RWPE2 (cell line): Measurements from ENCODE around the gene CLEC1B.

Experiments
- ATAC-seq: fragments of 200-7000 bp; cut with Tn5 transposase; 3 replicates; pipeline ENCODE4 v1.9.1; 2021; ENCODE audit warnings: low read depth
- DNase-seq: peaks from one replicate; pipeline ENCODE4 v3.0.0-alpha.2; 2020; ENCODE audit warnings: low spot score
- H3K27ac ChIP-seq: fragments of 450-650 bp; 2 replicates; pipeline ENCODE4 v1.5.1; 2017; ENCODE audit warnings: mild to moderate bottlenecking; ENCODE audit not compliant: poor library complexity, severe bottlenecking
- H3K27me3 ChIP-seq: fragments of 250-450 bp; sonication (Bioruptor Pico); 2 replicates; pipeline ENCODE4 v1.5.1; 2021; ENCODE audit warnings: mild to moderate bottlenecking, moderate library complexity; ENCODE audit not compliant: insufficient read depth, poor library complexity, severe bottlenecking
- H3K36me3 ChIP-seq: fragments of 250-450 bp; sonication (Bioruptor Pico); 2 replicates; pipeline ENCODE4 v1.5.1; 2020; ENCODE audit warnings: low read depth, mild to moderate bottlenecking, moderate library complexity
- H3K4me1 ChIP-seq: fragments of 250-450 bp; sonication (Bioruptor Pico); 2 replicates; pipeline ENCODE4 v1.5.1; 2021; ENCODE audit warnings: mild to moderate bottlenecking, moderate library complexity; ENCODE audit not compliant: insufficient read depth, poor library complexity, severe bottlenecking
- H3K4me3 ChIP-seq: fragments of 250-450 bp; sonication (Bioruptor Pico); 2 replicates; pipeline ENCODE4 v1.5.1; 2021; ENCODE audit warnings: mild to moderate bottlenecking, moderate library complexity; ENCODE audit not compliant: severe bottlenecking
- H3K9me3 ChIP-seq: fragments of 250-450 bp; sonication (Bioruptor Pico); 2 replicates; pipeline ENCODE4 v1.5.1; 2021; ENCODE audit warnings: mild to moderate bottlenecking, moderate library complexity; ENCODE audit not compliant: severe bottlenecking
- TF ChIP-seq, protein P1 (sequence below): fragments of 450-650 bp; IDR thresholded peaks from one replicate; pipeline ENCODE4 v1.5.1; 2017; ENCODE audit warnings: mild to moderate bottlenecking, moderate library complexity; ENCODE audit not compliant: poor library complexity, severe bottlenecking

CLEC1B gene

DNA sequence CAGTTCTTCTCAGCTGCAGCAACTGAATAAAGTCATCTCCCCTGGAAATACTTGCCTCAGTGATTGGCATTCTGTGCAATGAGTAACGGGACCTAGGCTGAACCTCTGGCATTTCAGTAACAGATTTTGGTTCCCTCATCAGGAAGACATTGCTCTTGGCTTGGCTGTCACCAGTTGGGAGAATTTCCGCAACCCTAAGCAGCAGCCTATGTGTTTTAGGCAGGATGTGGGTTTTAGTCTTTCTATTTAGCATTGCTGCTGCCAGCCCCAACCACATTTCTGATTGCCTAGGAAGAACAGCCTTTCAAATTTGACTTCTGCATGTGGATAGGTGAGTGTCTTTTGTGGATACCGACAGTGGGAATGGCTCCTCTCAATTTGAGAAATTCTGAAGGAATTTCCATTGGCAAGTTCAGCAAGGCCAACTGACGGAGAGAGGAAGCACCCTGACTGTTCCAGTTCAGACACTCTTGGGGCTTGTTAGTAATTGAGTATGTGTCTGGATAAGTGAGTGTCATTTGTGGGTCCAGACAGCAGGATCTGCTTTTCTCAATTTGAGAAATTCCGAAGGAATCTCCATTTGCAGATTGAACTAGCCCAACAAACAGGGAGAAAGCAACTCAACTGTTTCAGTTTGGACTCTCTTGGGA is 47.8 kb downstream of the CLEC1B start:
- no peaks in the 10 kb centered on the region for H3K4me1 ChIP-seq
- H3K27ac ChIP-seq: no peak overlapping the region
- ATAC-seq (no peak), DNase-seq (no peak)
- no peaks in the 10 kb centered on the region for H3K9me3 ChIP-seq
- H3K4me3 ChIP-seq: no peak overlapping the region
- no peaks in the 10 kb centered on the region for H3K36me3 ChIP-seq
- TF ChIP-seq, protein P1, sequence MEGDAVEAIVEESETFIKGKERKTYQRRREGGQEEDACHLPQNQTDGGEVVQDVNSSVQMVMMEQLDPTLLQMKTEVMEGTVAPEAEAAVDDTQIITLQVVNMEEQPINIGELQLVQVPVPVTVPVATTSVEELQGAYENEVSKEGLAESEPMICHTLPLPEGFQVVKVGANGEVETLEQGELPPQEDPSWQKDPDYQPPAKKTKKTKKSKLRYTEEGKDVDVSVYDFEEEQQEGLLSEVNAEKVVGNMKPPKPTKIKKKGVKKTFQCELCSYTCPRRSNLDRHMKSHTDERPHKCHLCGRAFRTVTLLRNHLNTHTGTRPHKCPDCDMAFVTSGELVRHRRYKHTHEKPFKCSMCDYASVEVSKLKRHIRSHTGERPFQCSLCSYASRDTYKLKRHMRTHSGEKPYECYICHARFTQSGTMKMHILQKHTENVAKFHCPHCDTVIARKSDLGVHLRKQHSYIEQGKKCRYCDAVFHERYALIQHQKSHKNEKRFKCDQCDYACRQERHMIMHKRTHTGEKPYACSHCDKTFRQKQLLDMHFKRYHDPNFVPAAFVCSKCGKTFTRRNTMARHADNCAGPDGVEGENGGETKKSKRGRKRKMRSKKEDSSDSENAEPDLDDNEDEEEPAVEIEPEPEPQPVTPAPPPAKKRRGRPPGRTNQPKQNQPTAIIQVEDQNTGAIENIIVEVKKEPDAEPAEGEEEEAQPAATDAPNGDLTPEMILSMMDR: no peak
- no peaks in the 10 kb centered on the region for H3K27me3 ChIP-seq

DNA sequence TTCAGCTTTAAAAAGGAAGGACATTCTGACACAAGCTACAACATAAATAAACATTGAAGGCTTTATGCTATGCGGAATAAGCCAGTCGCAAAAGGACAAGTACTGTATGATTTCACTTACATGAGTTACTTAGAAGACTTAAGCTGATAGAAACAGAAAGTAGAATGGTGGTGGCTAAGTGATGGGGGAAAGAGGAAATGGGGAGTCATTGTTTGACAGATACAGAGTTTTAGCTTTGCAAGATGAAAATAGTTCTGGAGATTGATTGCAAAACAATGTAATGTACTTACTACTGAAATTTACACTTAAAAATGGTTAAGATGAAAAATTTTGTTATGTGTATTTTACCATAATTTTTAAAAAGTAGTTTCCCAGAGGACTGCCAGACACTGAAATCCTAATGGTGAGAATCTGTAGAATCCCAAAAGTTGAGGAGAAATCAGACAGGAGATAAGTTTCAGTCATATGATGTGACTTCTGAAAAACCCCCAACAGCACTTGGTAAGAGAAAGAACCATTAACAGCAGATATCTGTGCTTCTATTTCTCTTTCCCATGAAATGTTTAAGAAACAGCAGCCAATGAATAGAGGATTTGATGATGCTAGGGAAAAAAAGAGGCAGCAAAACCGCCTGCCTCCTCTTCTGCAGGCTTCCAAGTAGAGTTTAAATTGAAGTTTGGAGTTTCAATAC is 50.2 kb downstream of the CLEC1B start:
- H3K27ac ChIP-seq: no peak overlapping the region
- no peak overlapping the region for H3K4me3 ChIP-seq
- H3K4me1 ChIP-seq: no peaks in the 10 kb centered on the region
- H3K27me3 ChIP-seq: no peaks in the 10 kb centered on the region
- DNase-seq (no peak), ATAC-seq (no peak)
- TF ChIP-seq, protein P1: no peak
- H3K9me3 ChIP-seq: no peaks in the 10 kb centered on the region
- no peaks in the 10 kb centered on the region for H3K36me3 ChIP-seq

DNA sequence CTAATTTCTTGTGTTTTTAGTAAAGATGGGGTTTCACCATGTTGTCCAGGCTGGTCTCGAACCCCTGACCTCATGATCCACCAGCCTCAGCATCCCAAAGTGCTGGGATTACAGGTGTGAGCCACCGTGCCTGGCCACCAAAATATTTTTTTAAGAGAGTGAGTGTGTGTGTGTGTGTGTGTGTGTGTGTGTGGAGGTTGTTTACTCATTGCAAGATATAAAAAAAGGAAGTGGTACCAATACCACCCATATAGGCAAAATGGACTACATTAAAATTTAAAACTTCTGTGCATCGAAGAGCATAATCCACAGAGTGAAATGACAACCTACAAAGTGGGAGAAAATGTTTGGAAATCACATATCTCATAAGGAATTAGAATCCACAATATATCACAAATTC is 51.2 kb downstream of the CLEC1B start:
- TF ChIP-seq, protein P1: no peak

DNA sequence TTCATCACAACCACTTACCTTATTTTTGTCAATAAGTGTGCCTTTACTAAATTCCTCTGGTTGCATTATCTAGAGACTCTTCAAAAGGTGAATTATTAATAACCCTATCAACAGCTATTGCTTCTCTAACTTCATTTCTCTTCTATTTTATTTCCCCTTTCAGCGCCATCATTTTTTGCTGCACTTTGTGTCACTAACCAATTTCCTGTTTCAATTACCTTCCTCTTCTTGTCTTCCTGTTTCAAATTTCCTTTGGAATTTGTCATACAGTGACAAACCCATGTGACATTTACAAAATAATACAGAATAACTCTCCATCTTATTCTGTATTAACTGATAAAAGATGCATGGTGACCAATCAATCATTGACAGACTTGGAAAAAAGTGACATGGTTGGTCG is 54.5 kb downstream of the CLEC1B start:
- no peaks in the 10 kb centered on the region for H3K9me3 ChIP-seq
- no peak for ATAC-seq
- no peaks in the 10 kb centered on the region for H3K4me1 ChIP-seq
- no peaks in the 10 kb centered on the region for H3K27me3 ChIP-seq
- H3K4me3 ChIP-seq: no peak overlapping the region
- H3K36me3 ChIP-seq: no peaks in the 10 kb centered on the region
- no peak overlapping the region for H3K27ac ChIP-seq
- DNase-seq: no peak
- TF ChIP-seq, protein P1: no peak

More for the DNA sequence above, 51.2 kb downstream of the CLEC1B start:
- H3K27me3 ChIP-seq: no peaks in the 10 kb centered on the region
- H3K27ac ChIP-seq: no peak overlapping the region
- no peak for DNase-seq
- no peak overlapping the region for H3K4me3 ChIP-seq
- H3K9me3 ChIP-seq: no peaks in the 10 kb centered on the region
- H3K36me3 ChIP-seq: no peaks in the 10 kb centered on the region
- no peak for ATAC-seq
- H3K4me1 ChIP-seq: no peaks in the 10 kb centered on the region

DNA sequence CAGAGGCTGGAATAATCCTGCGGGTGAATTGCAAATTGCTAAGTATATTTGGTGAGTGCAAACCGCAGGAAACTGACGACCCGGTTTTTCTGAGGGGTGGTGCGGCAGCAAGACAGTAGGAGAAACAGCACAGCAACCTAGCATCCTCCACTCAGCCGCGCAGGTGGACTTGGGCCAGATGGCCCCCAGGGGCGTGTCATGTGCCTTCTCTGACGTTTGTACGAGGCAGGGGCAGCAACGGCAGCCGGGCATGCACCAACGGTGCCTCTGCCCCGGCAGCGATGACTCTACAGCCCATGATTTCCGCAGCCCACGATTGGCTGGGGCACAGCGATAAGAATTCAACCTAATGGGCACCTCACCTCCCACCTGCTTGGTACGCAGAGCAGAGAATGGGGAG is 55.7 kb downstream of the CLEC1B start:
- Histone ChIP-seq H3K4me1 (no peaks in the 10 kb centered on the region), H3K27ac (no peak overlapping the region), H3K9me3 (no peaks in the 10 kb centered on the region), H3K4me3 (no peak overlapping the region), H3K27me3 (no peaks in the 10 kb centered on the region), H3K36me3 (no peaks in the 10 kb centered on the region)
- TF ChIP-seq, protein P1: no peak
- ATAC-seq: no peak
- no peak for DNase-seq
